ENCODE results near the gene CAD. TPM values are rescaled to one million over a fixed set of nuclear protein-coding genes. Genes with fewer than 3 reads are reported as not detected.

The CAD gene
- total and polyA plus RNA-seq, 2 of the 4 experiments (the other 2 are of a cell fraction): 12.9 to 38.7 TPM

DNA sequence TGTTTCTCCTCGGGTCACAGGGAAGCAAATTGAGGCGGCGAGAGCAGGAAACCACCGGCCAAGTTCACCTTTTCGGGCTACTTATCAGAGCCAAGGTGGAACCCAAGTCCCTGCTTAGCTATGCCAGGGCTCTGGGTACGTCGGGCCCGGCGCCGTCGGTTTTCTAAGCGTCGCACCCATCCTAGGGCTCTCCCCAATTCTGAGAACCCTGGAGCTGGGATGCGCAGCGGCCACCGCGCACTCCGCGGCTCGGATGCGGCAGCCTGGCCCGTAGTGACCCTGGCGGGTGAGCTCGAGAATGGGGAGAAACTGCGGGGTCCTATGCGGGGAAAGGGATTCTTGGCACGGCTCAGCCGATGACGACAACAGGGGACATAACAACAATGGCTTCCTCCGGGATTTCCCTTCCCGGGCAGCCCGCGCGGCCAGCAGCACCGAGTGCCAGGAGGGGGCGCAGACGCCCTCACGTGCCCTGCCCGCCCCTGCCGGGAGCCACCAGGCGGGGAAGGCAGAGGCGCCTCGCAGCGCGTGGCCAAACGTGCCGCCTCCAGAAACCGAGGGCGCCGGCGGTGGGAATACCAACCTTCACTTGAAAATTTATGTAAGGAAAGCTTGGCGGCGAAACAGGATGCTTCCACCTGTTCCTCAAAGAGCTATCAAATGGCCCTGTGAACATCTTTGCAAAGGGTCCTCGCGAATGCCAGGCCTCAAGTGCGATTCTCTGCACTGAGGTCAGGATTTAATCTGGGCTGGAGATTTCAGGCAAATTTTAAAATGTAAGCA, 47.8 kb downstream of the CAD start:
- POLR2A ChIA-PET (ENCODE audit: unreplicated experiment): no interaction called here
- peak; percentile 75 for ATAC-seq (ENCODE audit: low read depth)
- intact Hi-C loops (cut with micrococcal nuclease): no loop called here
- Histone ChIP-seq H4K91ac (ENCODE audit: insufficient read depth, low read depth, low read length) (no peak overlapping the region), H3K9ac (ENCODE audit: low read depth, low read length) (no peak overlapping the region), H3K36me3 (ENCODE audit: control insufficient read depth, insufficient read depth, low read length) (no peaks in the 10 kb centered on the region), H2BK5ac (ENCODE audit: low read depth, low read length, poor library complexity, severe bottlenecking) (no peak overlapping the region), H3K27me3 (ENCODE audit: control insufficient read depth, insufficient read depth, low read length) (peaks cover 82% of the 10 kb centered on the region), H4K8ac (ENCODE audit: low read depth in 2 of 2, low read length in 2 of 2) (no peak overlapping the region), H2BK20ac (ENCODE audit: low read depth, low read length) (no peak overlapping the region), H2AK5ac (ENCODE audit: low read depth, low read length) (no peak overlapping the region), H3K79me1 (ENCODE audit: low read depth in 1 of 2, low read length in 2 of 2) (no peaks in the 10 kb centered on the region), H4K5ac (ENCODE audit: low read depth, low read length) (no peak overlapping the region), H3K4me2 (ENCODE audit: low read depth, low read length) (peak overlapping the region; percentile 83), H3K14ac (replicated peaks; ENCODE audit: low read depth, low read length) (no peak overlapping the region), H2AK9ac (replicated peaks; ENCODE audit: low read depth, low read length, poor library complexity) (no peak overlapping the region), H3K18ac (ENCODE audit: low read depth, low read length) (no peak overlapping the region), H3K4ac (ENCODE audit: low read depth, low read length) (no peak overlapping the region), H3K4me3 (ENCODE audit: insufficient read depth, low read depth, low read length) (peak overlapping the region; percentile 34), H2BK15ac (ENCODE audit: low read depth, low read length) (no peak overlapping the region), H3K27ac (ENCODE audit: insufficient read depth, low read length) (no peak overlapping the region), H3K4me1 (ENCODE audit: control insufficient read depth, insufficient read depth, low read length) (peaks cover 4% of the 10 kb centered on the region; the same call in 1 of the 2 replicates), H3K9me3 (ENCODE audit: control insufficient read depth, insufficient read depth, low read length) (no peaks in the 10 kb centered on the region; the same call in 1 of the 2 replicates), H2BK120ac (ENCODE audit: low read depth, low read length) (no peak overlapping the region), H3K9me1 (ENCODE audit: insufficient read depth, low read length) (no peaks in the 10 kb centered on the region), H4K20me1 (ENCODE audit: insufficient read depth, low read length) (no peaks in the 10 kb centered on the region), H3K56ac (ENCODE audit: extremely low read depth, insufficient read depth, low read length) (no peak overlapping the region), H3K23ac (ENCODE audit: low read depth, low read length) (no peak overlapping the region), H2AFZ (replicated peaks; ENCODE audit: low read length, poor library complexity) (peak overlapping the region; percentile 92)
- CTCF ChIA-PET: interaction anchor here (0.7 to 2.8 kb wide), 6 partner anchors 9 to 39 kb away, joined by 3 to 8 read pairs (median 4); no protein-coding TSS in a partner anchor
- WGBS, 2 experiments (ENCODE audit: extremely low coverage in 2 of 2, insufficient read length in 1 of 2): 4% methylated on average over 44 of the region's 56 CpGs; no CpG with 5 or more reads in 1 of the 2 experiments
- dilution Hi-C loops (cut with HindIII; ENCODE audit: low sequenced_read_pairs, unreplicated experiment): no loop called here
- no TSS peak for BruUV-seq (replicated peaks)
- in situ Hi-C loops (cut with MboI; ENCODE audit: low sequenced_read_pairs): no loop called here
- peak; percentile 35 for DNase-seq
- TF ChIP-seq MAZ (IDR thresholded peaks at IDR 0.05; ENCODE audit: borderline replicate concordance, low read depth, low read length): peak; percentile 46; the same call in 1 of the 2 replicates
- no peak for TF ChIP-seq CEBPB (IDR thresholded peaks at IDR 0.05; ENCODE audit: low read depth, low read length)
- TF ChIP-seq, protein P1, sequence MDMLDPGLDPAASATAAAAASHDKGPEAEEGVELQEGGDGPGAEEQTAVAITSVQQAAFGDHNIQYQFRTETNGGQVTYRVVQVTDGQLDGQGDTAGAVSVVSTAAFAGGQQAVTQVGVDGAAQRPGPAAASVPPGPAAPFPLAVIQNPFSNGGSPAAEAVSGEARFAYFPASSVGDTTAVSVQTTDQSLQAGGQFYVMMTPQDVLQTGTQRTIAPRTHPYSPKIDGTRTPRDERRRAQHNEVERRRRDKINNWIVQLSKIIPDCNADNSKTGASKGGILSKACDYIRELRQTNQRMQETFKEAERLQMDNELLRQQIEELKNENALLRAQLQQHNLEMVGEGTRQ (IDR thresholded peaks at IDR 0.05; ENCODE audit: low read depth, low read length): peak; percentile 81
- no peak for TF ChIP-seq NFE2L2 (IDR thresholded peaks at IDR 0.05; ENCODE audit: low read depth, low read length)
- TF ChIP-seq MAFK (IDR thresholded peaks at IDR 0.05; ENCODE audit: low read depth, low read length): no peak
- peak; percentile 47 for TF ChIP-seq SMC3 (IDR thresholded peaks at IDR 0.05; ENCODE audit: low read depth, low read length)
- TF ChIP-seq BHLHE40 (IDR thresholded peaks at IDR 0.05; ENCODE audit: low read depth, low read length): peak; percentile 98
- no peak for TF ChIP-seq FOS (IDR thresholded peaks at IDR 0.05; ENCODE audit: low read depth, low read length)
- no peak for TF ChIP-seq RFX5 (IDR thresholded peaks at IDR 0.05; ENCODE audit: low read depth, low read length)
- TF ChIP-seq MXI1 (IDR thresholded peaks at IDR 0.05; ENCODE audit: borderline replicate concordance, low read depth, low read length): peak; percentile 40; the same call in 1 of the 2 replicates
- no peak for TF ChIP-seq RCOR1 (IDR thresholded peaks at IDR 0.05; ENCODE audit: insufficient replicate concordance, low read length)
- no peak for TF ChIP-seq CHD1 (IDR thresholded peaks at IDR 0.05; ENCODE audit: low read depth, low read length)
- TF ChIP-seq CTCF (conservative IDR thresholded peaks at IDR 0.05; ENCODE audit: low read depth, low read length): peak; percentile 63
- TF ChIP-seq POLR2A (IDR thresholded peaks at IDR 0.05; ENCODE audit: low read depth, low read length): no peak
- peak; percentile 50 for TF ChIP-seq RAD21 (IDR thresholded peaks at IDR 0.05; ENCODE audit: low read length)

Measured in IMR-90 (cell line).